ENCODE results near the gene ASB10.

Gene ASB10, protein sequence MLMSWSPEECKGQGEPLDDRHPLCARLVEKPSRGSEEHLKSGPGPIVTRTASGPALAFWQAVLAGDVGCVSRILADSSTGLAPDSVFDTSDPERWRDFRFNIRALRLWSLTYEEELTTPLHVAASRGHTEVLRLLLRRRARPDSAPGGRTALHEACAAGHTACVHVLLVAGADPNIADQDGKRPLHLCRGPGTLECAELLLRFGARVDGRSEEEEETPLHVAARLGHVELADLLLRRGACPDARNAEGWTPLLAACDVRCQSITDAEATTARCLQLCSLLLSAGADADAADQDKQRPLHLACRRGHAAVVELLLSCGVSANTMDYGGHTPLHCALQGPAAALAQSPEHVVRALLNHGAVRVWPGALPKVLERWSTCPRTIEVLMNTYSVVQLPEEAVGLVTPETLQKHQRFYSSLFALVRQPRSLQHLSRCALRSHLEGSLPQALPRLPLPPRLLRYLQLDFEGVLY

GRCh38 chr7:151186640-151187408 lies at the start of gene ASB10:
Gene ASB10 (minus strand): TSS chr7:151187250. CDS start chr7:151187130, 120 bp downstream.
- peak; percentile 11 for DNase-seq

- no peak for DNase-seq
Measured at GRCh38 chr7:151236406-151236805, 49.4 kb upstream of the ASB10 start.

DNA sequence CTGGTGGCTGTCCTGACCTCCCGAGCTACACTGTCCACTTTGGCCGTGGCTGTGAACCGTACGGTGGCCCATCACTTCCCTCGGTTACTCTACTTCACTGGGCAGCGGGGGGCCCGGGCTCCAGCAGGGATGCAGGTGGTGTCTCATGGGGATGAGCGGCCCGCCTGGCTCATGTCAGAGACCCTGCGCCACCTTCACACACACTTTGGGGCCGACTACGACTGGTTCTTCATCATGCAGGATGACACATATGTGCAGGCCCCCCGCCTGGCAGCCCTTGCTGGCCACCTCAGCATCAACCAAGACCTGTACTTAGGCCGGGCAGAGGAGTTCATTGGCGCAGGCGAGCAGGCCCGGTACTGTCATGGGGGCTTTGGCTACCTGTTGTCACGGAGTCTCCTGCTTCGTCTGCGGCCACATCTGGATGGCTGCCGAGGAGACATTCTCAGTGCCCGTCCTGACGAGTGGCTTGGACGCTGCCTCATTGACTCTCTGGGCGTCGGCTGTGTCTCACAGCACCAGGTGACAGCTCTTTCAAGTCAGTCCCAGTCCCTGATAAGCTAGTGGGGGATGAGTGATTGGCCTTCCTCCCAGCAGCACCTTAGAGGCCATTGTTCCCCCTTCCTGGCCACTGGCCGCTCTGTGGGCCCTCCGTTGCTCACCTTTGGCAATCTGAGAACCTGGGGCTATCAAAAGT lies 48.2 kb upstream of the ASB10 start:
- DNase-seq = no peak

DNA sequence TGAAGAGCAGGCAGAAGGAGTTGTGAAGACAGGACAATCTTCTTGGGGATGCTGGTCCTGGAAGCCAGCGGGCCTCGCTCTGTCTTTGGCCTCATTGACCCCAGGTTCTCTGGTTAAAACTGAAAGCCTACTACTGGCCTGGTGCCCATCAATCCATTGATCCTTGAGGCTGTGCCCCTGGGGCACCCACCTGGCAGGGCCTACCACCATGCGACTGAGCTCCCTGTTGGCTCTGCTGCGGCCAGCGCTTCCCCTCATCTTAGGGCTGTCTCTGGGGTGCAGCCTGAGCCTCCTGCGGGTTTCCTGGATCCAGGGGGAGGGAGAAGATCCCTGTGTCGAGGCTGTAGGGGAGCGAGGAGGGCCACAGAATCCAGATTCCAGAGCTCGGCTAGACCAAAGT lies 46.8 kb upstream of the ASB10 start:
- no peak for DNase-seq

GRCh38 chr7:151232917-151233701 lies 46.1 kb upstream of the ASB10 start:
- DNase-seq = peak; percentile 48

GRCh38 chr7:151232091-151232916 lies 45.3 kb upstream of the ASB10 start, which contains the start of gene CHPF2:
Gene CHPF2 (plus strand): TSS chr7:151232483. CDS start chr7:151234012, 1,529 bp downstream.
- DNase-seq = peak; percentile 91

DNA sequence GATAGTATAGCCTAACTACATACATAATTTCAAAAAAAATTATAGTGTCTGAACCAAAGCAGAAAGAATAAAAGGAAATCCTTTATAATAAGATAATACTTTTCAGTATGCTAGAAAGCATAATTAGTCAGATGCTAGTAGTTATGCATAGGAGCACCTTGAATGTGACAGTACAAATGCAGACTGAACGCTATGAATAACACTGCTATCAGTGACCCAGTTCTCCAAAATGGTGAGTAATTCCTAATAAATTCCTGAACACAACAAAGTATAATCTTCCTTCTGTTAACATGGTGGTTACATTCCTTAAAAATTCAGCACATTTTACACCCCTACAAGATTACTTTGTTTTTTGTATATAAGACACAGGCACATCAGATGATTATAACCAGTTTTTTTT lies 44.0 kb upstream of the ASB10 start:
- no peak for DNase-seq

- DNase-seq = no peak
Measured at GRCh38 chr7:151229249-151229648, 42.2 kb upstream of the ASB10 start.

GRCh38 chr7:151228024-151228866 lies 41.2 kb upstream of the ASB10 start:
- DNase-seq = no peak

GRCh38 chr7:151226875-151227782 lies 40.1 kb upstream of the ASB10 start, which contains the start of gene ABCF2:
Gene ABCF2 (minus strand): TSS chr7:151227205. CDS start chr7:151226458, 747 bp downstream.
- DNase-seq = peak; percentile 100

DNA sequence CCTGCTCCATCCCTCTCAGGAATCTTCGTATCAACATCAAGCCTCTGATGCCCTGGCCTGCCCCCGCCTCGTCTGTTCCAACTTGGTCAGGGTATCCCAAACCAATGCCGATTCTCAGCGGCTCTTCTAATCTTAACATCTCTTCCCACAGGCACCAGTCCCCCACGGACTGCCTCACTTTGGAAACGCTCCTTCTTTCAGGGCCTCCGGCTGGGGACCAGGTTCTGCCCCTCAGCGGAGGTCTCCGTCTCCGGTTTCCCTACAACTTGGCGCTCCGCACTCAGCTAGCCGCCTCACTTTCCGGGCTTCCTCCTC lies 39.5 kb upstream of the ASB10 start:
- no peak for DNase-seq

DNA sequence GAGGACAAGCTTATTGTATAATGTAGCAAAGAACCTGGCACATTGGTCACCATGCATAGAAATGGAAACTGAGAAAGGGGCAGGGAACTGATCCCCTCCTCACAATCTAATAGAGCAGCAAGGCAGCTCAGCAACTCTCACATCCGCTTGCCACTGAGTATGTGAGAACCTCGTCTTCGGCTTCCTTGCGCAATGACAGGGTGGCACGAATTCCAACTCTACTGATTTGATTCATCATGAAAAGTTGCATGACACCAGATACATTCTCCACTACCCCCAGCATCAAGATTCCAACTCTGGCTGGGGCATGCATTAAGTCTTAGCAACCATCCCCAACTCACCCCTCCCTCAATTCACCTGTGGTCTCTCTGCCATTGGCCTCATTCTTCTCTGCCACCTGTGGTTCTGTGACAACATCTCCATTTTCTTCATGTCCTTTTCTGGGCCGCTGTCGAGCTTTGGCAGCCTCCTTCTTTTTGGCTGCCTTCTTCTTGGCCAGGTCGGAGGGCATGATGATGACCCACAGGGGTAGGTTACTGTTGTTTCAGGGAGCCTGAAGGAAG lies 39.0 kb upstream of the ASB10 start:
- peak; percentile 13 for DNase-seq

GRCh38 chr7:151223728-151224127 lies 36.7 kb upstream of the ASB10 start:
- peak; percentile 6 for DNase-seq

GRCh38 chr7:151218170-151218569 lies 31.1 kb upstream of the ASB10 start:
- peak; percentile 6 for DNase-seq

DNA sequence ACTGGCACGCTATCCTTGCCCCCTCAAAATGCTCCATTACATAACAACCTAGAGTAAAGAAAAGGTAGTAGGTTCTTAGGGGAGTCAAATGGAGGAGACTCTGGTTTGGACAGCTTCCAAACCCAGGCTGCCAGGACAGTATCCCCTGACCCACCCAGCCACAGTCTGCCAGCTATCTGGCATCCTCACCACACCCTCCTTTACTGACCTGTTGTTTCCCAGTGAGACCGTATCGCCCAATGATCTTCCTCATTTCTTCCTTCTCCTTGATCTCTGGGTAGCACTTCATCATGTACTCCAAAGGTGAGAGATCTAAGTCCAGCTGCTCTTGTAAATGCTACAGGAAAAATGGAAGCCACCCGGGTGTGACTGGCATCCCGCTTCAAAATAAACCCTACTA lies 28.3 kb upstream of the ASB10 start:
- DNase-seq = no peak

- no peak for DNase-seq
Measured at GRCh38 chr7:151213826-151214225, 26.8 kb upstream of the ASB10 start.

DNA sequence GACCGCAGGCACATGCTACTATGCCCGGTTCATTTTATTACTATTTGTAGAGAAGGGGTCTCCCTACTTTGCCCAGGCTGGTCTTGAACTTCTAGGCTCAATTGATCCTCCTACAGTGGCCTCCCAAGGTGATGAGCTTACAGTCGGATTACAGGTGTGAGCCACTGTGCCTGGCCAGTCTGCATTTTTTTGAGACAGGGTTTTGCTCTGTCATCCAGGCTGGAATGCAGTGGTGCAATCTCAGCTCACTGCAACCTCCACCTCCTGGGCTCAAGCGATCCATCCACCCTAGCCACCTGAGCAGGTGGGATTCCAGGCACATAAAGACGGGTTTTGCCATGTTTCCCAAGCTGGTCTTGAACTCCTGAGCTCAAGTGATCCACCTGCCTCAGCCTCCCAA lies 25.6 kb upstream of the ASB10 start:
- DNase-seq = peak; percentile 7

- DNase-seq = no peak
Measured at GRCh38 chr7:151211155-151211772, 24.2 kb upstream of the ASB10 start.
